NCI-H524 treated with DMSO at 0.1 percent for 48 hours (cell line): ENCODE results near the gene PRB4.
"Not testable (repeated sequence)": the region's sequence is repeated elsewhere in the genome, so short reads cannot be mapped to it uniquely, and the experiment has no call there.

Source experiments
- DNase-seq: peaks from one replicate; lab custom pipeline; 2025; lab: John Stamatoyannopoulos, UW

Gene PRB4

DNA sequence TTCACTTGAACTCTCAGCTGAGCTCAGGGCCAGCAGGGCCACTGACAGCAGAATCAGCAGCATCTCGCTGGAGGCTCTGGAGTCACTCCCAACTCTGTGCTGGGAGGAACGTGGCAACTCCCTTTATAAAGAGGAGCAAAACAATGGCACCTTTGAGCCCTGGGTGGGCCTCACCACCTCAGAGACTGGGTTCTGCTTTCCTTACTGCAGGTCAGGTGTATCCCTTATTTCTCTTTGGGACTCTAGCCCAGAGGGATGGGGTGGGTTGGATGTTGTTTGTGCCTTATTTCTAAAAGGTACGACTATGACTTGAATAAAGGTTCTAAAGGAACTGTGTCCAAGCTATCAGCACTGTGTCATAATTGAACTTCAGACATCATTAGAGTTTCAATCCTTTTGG lies at the start of gene PRB4:
Gene PRB4 (minus strand): TSS at position 101 of the 400 bp plus-strand sequence. CDS start 38 bp downstream, at position 63.
- no peak for DNase-seq

DNA sequence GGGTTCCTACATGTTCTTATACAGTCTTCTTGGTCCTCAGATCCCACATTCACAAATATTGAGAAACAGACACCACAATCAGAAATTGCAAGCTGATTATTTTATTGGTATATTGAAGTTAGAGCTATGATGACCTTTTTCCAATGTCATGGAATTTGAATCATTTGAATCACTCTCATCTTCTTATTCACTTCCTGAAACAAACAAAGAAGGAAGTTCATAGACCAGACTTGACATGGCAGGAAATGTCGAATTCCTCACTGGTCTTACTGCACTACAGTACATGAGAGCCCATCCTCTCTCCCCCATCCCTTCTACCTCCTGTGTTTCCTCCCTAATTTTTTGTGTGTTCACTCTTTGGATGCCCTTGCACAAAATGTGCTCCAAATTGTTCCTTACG lies 41.5 kb upstream of the PRB4 start:
- not testable (repeated sequence) for DNase-seq

DNA sequence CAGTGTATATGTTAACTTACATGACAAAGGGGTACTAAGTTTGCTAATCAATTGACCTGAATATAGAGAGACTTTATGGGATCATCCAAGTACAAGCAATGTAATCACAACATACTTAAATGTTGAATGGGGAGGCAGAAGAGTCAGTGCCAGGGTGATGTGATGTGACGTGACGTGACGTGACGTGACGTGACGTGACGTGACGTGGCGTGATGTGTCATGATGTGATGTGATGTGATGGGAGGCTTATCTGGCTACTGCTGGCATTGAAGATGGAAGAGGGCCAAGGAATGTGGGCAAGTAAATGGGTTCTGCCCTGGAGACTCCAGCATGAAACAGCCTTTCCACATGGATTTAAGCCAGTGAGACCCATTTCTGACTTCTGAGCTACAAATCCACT lies 38.2 kb upstream of the PRB4 start:
- DNase-seq: no peak

DNA sequence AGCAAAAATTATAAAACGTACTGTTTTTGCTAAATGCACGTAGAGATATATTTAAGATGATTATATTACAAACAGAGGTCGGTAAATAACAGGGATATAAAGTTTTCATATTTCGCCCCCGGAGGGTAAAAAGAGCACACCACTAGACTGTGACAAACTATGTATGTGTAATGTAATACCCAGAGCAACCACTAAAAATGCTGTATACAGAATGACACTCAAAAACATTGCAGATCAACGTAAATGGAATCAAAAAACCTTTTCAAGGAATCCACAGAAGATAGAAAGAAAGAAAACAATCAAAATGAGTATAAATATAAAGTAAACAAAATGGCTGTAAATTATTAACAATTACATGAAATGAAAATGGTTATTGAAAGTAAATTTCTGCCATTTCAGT lies 37.6 kb upstream of the PRB4 start:
- DNase-seq: no peak

DNA sequence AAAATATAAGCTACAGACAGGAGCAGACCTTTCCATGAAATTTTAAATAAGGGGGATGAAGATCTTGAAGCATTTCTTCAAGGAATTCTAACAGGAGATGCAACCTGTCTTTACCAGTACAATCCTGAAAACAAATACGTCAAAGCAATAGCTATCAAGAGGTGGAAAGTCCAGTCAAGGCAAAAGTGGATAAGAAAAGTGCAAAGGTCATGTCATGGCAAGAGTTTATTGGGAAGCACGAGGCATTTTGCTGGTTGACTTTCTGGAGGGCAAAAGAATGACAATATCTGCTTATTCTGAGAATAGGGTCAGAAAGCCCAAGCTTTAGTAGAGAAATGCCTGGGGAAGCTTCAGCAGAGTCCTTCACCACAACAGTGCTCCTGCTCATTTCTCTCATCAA lies 34.3 kb upstream of the PRB4 start:
- no peak for DNase-seq

DNA sequence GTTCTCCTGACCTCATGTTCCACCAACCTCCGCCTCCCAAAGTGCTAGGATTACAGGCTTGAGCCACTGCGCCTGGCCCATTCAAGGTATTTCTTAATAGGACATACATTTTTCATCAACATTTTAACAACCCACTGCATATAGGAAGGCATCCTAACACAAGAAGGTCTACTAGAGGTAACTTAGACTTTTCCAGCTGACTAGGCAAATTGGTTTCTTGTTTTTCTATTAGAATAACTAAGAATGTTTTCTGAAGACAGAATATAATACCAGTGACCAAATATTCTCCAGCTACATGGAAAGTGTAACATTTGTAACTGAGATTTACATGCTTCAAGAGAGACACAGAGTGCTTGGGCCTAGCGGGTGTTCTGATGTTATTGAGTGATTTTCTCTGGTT lies 14.2 kb upstream of the PRB4 start:
- DNase-seq: no peak

DNA sequence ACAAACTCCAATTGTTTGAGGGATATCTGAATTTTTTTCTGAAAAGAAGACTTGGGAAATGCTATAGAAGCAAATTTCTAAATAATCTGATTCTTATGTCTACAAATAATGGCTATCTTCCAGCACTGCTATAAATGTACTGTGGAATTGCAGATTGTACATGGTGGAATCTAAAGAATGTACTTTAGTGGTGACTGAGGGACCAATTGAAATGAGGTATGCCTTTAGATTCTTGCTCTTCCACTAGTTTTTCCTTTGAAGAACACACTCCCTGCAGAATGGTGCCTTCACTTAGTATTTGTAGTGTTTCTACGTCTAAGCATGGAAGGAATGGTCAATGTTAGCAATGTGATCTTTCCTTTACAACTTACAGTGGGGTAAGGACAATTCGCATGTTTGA lies 11.7 kb upstream of the PRB4 start:
- no peak for DNase-seq

DNA sequence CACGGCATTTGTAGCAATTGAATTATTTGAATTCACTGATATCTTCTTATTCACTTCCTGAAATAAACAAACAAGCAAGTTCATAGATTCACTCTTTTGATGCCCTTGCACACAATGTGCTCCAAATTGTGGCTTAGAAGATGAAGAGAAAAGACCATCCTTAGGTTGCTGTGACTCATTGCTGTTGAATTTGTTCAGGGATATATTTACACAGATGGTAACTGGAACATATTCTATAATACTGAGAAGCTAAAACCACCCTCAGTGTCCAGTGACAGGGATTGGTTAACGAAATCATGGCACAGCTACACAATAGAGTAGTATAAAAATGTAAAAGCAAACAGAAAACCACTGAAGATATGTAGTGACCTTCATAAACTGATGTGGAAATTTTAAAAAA lies 3.1 kb downstream of the PRB4 start:
- DNase-seq: no peak

DNA sequence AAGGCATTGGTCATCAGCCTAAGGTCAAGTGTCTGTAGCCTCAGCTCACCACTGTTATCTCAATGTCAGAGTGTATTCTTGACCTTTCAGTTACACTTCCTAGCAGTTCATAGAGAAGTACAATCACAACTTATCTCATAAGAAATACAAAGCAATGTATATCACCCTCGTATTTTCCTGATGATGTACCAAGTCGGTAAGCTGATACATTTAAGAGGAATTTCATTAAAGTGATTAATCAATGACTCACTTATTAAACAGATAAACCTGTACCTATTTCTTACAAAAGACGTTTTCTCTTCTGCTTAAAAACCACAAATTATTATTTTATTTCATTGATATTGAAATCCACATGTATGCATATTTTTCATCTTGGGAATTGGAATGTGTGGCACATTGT lies 36.8 kb downstream of the PRB4 start:
- no peak for DNase-seq

DNA sequence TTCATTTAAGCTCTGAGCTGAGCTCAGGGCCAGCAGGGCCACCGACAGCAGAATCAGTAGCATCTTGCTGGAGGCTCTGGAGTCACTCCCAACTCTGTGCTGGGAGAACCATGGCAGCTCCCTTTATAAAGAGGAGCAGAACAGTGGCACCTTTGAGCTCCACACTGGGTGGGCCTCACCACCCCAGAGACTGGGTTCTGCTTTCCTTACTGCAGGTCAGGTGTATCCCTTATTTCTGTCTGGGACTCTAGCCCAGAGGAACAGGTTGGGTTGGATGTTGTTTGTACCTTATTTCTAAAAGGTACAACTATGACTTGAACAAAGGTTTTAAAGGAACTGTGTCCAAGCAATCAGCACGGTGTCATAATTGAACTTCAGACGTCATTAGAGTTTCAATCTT lies 40.6 kb downstream of the PRB4 start, which contains the start of gene PRB3:
Gene PRB3 (minus strand): TSS at position 101 of the 400 bp plus-strand sequence. CDS start 38 bp downstream, at position 63.
- no peak for DNase-seq

DNA sequence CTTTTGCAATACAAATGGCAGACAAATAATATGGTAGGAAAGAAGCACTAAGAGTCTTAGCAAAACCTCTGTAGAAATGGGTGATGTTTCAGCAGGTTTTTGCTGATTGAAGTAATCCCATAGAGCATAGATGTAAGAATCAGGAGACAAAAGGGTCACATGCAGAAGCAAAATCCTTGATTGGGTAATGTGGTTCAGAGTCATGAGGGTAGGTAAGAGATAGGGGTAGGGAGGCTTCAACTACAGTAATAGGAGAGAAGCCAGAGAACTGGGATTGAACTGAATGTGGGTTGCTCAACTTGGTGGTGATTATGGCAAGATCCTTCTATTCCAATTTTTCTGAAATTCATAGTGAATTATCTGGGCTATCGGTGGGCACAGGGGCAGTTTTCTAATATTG lies 45.7 kb downstream of the PRB4 start:
- DNase-seq: no peak
